Liver (tissue), 3 donors: ENCODE data around the gene PRKAB1.

ENCODE experiments used
- FOXA1 ChIP-seq: IDR thresholded peaks from 2 replicates; pipeline ENCODE4 v1.6.1; 2016; ENCODE audit warnings: antibody characterized with exemption
- HNF4G ChIP-seq: IDR thresholded peaks from 2 replicates; pipeline ENCODE4 v1.6.1; 2016; ENCODE audit warnings: antibody characterized with exemption
- JUND ChIP-seq, 2 donors: IDR thresholded peaks; 2 replicates each; pipeline ENCODE4 v1.6.1; 2016; ENCODE audit warnings: antibody characterized with exemption in 2 of 2
- NR2F2 ChIP-seq: IDR thresholded peaks from 2 replicates; pipeline ENCODE4 v1.6.1; 2016; ENCODE audit warnings: antibody characterized with exemption
- RAD21 ChIP-seq, 2 donors: IDR thresholded peaks; 2 replicates each; pipeline ENCODE4 v1.6.1; 2016; ENCODE audit warnings: antibody characterized with exemption in 2 of 2, mild to moderate bottlenecking in 2 of 2
- SP1 ChIP-seq: IDR thresholded peaks from 2 replicates; pipeline ENCODE4 v1.6.1; 2018; ENCODE audit warnings: antibody characterized with exemption, mild to moderate bottlenecking
- YY1 ChIP-seq: IDR thresholded peaks from 2 replicates; pipeline ENCODE4 v1.6.1; 2016; ENCODE audit warnings: antibody characterized with exemption, mild to moderate bottlenecking
- TF ChIP-seq, protein P1 (sequence below): fragments of 150-350 bp; IDR thresholded peaks from 2 replicates; pipeline ENCODE4 v1.5.1; 2017; ENCODE audit warnings: improper control_type of control experiment, low read depth, low read length; ENCODE audit not compliant: missing input control
- TF ChIP-seq, protein P2 (sequence below): IDR thresholded peaks from 2 replicates; pipeline ENCODE4 v1.6.1; 2016; ENCODE audit warnings: antibody characterized with exemption
- TF ChIP-seq, protein P3 (sequence below): IDR thresholded peaks from 2 replicates; pipeline ENCODE4 v1.6.1; 2016; ENCODE audit warnings: antibody characterized with exemption, mild to moderate bottlenecking
- TF ChIP-seq, protein P4 (sequence below): IDR thresholded peaks from 2 replicates; pipeline ENCODE4 v1.6.1; 2016; ENCODE audit warnings: antibody characterized with exemption
- donor health status: healthy.
- donor health status: healthy.

DNA sequence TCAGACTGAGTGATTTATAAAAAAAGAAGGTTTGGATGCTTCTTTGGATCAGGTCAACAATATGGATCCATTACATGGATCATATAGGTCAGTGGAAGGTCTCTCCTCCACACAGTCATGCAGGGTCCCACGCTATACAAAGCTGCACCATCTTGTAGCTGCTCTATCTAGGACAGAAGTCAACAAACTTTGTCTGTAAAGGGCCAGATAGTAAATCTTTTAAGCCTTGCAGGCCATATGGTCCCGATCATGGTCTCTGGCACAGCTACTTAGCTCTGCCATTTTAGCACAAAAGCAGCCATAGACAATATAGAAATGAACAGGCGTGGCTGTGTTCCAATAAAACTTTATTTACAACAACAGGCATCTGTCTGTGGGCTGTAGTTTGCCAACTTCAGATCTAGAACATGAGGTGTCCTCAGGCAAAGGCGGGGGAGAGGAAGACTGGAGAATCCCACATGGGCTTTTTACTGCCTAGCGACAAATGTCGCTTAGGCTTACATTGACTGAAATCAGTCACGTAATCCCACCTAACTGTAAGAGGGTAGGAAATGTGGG lies 37.6 kb upstream of the PRKAB1 start:
- TF ChIP-seq, protein P1, sequence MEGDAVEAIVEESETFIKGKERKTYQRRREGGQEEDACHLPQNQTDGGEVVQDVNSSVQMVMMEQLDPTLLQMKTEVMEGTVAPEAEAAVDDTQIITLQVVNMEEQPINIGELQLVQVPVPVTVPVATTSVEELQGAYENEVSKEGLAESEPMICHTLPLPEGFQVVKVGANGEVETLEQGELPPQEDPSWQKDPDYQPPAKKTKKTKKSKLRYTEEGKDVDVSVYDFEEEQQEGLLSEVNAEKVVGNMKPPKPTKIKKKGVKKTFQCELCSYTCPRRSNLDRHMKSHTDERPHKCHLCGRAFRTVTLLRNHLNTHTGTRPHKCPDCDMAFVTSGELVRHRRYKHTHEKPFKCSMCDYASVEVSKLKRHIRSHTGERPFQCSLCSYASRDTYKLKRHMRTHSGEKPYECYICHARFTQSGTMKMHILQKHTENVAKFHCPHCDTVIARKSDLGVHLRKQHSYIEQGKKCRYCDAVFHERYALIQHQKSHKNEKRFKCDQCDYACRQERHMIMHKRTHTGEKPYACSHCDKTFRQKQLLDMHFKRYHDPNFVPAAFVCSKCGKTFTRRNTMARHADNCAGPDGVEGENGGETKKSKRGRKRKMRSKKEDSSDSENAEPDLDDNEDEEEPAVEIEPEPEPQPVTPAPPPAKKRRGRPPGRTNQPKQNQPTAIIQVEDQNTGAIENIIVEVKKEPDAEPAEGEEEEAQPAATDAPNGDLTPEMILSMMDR = no peak
- TF ChIP-seq YY1 (no peak), JUND (IDR thresholded peaks at IDR 0.05) (no peak), NR2F2 (no peak), HNF4G (no peak), RAD21 (IDR thresholded peaks at IDR 0.05) (no peak), FOXA1 (no peak), SP1 (no peak)
- TF ChIP-seq, protein P2, sequence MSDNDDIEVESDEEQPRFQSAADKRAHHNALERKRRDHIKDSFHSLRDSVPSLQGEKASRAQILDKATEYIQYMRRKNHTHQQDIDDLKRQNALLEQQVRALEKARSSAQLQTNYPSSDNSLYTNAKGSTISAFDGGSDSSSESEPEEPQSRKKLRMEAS = no peak
- TF ChIP-seq, protein P3, sequence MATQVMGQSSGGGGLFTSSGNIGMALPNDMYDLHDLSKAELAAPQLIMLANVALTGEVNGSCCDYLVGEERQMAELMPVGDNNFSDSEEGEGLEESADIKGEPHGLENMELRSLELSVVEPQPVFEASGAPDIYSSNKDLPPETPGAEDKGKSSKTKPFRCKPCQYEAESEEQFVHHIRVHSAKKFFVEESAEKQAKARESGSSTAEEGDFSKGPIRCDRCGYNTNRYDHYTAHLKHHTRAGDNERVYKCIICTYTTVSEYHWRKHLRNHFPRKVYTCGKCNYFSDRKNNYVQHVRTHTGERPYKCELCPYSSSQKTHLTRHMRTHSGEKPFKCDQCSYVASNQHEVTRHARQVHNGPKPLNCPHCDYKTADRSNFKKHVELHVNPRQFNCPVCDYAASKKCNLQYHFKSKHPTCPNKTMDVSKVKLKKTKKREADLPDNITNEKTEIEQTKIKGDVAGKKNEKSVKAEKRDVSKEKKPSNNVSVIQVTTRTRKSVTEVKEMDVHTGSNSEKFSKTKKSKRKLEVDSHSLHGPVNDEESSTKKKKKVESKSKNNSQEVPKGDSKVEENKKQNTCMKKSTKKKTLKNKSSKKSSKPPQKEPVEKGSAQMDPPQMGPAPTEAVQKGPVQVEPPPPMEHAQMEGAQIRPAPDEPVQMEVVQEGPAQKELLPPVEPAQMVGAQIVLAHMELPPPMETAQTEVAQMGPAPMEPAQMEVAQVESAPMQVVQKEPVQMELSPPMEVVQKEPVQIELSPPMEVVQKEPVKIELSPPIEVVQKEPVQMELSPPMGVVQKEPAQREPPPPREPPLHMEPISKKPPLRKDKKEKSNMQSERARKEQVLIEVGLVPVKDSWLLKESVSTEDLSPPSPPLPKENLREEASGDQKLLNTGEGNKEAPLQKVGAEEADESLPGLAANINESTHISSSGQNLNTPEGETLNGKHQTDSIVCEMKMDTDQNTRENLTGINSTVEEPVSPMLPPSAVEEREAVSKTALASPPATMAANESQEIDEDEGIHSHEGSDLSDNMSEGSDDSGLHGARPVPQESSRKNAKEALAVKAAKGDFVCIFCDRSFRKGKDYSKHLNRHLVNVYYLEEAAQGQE = no peak
- TF ChIP-seq, protein P4, sequence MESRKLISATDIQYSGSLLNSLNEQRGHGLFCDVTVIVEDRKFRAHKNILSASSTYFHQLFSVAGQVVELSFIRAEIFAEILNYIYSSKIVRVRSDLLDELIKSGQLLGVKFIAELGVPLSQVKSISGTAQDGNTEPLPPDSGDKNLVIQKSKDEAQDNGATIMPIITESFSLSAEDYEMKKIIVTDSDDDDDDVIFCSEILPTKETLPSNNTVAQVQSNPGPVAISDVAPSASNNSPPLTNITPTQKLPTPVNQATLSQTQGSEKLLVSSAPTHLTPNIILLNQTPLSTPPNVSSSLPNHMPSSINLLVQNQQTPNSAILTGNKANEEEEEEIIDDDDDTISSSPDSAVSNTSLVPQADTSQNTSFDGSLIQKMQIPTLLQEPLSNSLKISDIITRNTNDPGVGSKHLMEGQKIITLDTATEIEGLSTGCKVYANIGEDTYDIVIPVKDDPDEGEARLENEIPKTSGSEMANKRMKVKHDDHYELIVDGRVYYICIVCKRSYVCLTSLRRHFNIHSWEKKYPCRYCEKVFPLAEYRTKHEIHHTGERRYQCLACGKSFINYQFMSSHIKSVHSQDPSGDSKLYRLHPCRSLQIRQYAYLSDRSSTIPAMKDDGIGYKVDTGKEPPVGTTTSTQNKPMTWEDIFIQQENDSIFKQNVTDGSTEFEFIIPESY = no peak
